Small intestine (tissue), 7 donors: Measurements from ENCODE around the gene UNC13B. TPM values are rescaled to one million over a fixed set of nuclear protein-coding genes. Genes with fewer than 3 reads are reported as not detected.

Experiments
- DNase-seq, 2 donors: peaks; one replicate each; pipeline versions ENCODE4 v3.0.0 to v3.0.0-alpha.2; 2013
- FAIRE-seq: peaks from 2 replicates; lab custom pipeline; 2012; peaks lifted over from hg19 to GRCh38; lab: Jason Lieb, UNC
- H3K27ac ChIP-seq, 3 donors: one replicate each; pipeline ENCODE4 v1.5.1; 2013; ENCODE audit warnings: low read length in 2 of 3, mild to moderate bottlenecking in 2 of 3, control low read depth in 1 of 3, inconsistent platforms in 1 of 3, low read depth in 1 of 3, moderate library complexity in 1 of 3
- H3K27me3 ChIP-seq, 3 donors: one replicate each; pipeline ENCODE4 v1.6.1; 2013; ENCODE audit warnings: low read length in 3 of 3, inconsistent platforms in 1 of 3; ENCODE audit not compliant: control insufficient read depth in 3 of 3, insufficient read depth in 3 of 3
- H3K36me3 ChIP-seq, 3 donors: one replicate each; pipeline ENCODE4 v1.6.1; 2013; ENCODE audit warnings: low read length in 3 of 3, inconsistent platforms in 1 of 3, low read depth in 1 of 3, mild to moderate bottlenecking in 1 of 3, moderate library complexity in 1 of 3; ENCODE audit not compliant: control insufficient read depth in 3 of 3, insufficient read depth in 2 of 3
- H3K4me1 ChIP-seq, 3 donors: one replicate each; pipeline ENCODE4 v1.6.1; 2013; ENCODE audit warnings: low read length in 2 of 3, inconsistent platforms in 1 of 3, low read depth in 1 of 3, mild to moderate bottlenecking in 1 of 3, moderate library complexity in 1 of 3; ENCODE audit not compliant: control insufficient read depth in 3 of 3, insufficient read depth in 2 of 3
- H3K4me3 ChIP-seq, 3 donors: one replicate each; pipeline ENCODE4 v1.5.1; 2013; ENCODE audit warnings: low read length in 3 of 3, control low read depth in 1 of 3, inconsistent platforms in 1 of 3, low read depth in 1 of 3, mild to moderate bottlenecking in 1 of 3, moderate library complexity in 1 of 3
- H3K9me3 ChIP-seq, 2 donors: one replicate each; pipeline ENCODE4 v1.6.1; 2013; ENCODE audit warnings: low read depth in 1 of 2, low read length in 1 of 2; ENCODE audit not compliant: control insufficient read depth in 2 of 2, insufficient read depth in 1 of 2
- WGBS, 3 donors: extraction: QIAGEN DNeasy Blood & Tissue Kit; methylation state at CpG; one replicate each; pipeline ENCODE4 v1.1.7; 2013; 5-methylcytosine and 5-hydroxymethylcytosine counted together
- polyA plus RNA-seq, 4 donors: library from polyadenylated mRNA; stranded (reverse) in 3 of 4; unstranded in 1 of 4; fragments of 200-250 nt in 3 of 4; fragments of 120-200 nt in 1 of 4; gene quantifications; one replicate each; pipeline versions ENCODE4 v1.2.1 to v1.2.3, GENCODE V29; 2013
- donor health status: healthy with polysubstance abuse.
- donor health status: control.
- donor health status: control.
- donor health status: Bipolar disorder and iron deficiency.
- donor health status: healthy.

The UNC13B gene
- polyA plus RNA-seq, 4 donors: 11.3 to 23.6 (median 14.4) TPM

- Histone ChIP-seq H3K27me3 (no peaks in the 10 kb centered on the region), H3K9me3 (peaks cover 0 to 62% of the 10 kb centered on the region in 2 donors), H3K4me3 (no peak overlapping the region), H3K4me1 (no peaks in the 10 kb centered on the region), H3K27ac (no peak overlapping the region), H3K36me3 (peaks cover 0 to 7% (median 0%) of the 10 kb centered on the region in 3 donors)
- DNase-seq: no peak
- WGBS, 3 donors: 95 to 100% (median 97%) methylated on average over 1 of the region's 1 CpG
- no peak for FAIRE-seq
Observed at GRCh38 chr9:35190203-35190602, 28.4 kb downstream of the UNC13B start.

- H3K9me3 ChIP-seq: peaks cover 0 to 57% of the 10 kb centered on the region in 2 donors
- no peak for DNase-seq
- no peak for FAIRE-seq
- H3K27ac ChIP-seq: no peak overlapping the region
- no peaks in the 10 kb centered on the region for H3K4me1 ChIP-seq
- H3K27me3 ChIP-seq: no peaks in the 10 kb centered on the region
- H3K36me3 ChIP-seq: peaks cover 0 to 7% (median 0%) of the 10 kb centered on the region in 3 donors
- no peak overlapping the region for H3K4me3 ChIP-seq
- WGBS, 3 donors: 94 to 98% (median 98%) methylated on average over 2 of the region's 2 CpGs
Observed at GRCh38 chr9:35191105-35191504, 29.3 kb downstream of the UNC13B start.

- Histone ChIP-seq H3K4me1 (no peaks in the 10 kb centered on the region), H3K27ac (no peak overlapping the region), H3K9me3 (peaks cover 0 to 78% of the 10 kb centered on the region in 2 donors), H3K27me3 (no peaks in the 10 kb centered on the region), H3K4me3 (no peak overlapping the region), H3K36me3 (peaks cover 0 to 8% (median 0%) of the 10 kb centered on the region in 3 donors)
- FAIRE-seq (no peak), DNase-seq (no peak)
- 93 to 97% (median 97%) methylated on average over 4 of the region's 4 CpGs for WGBS, 3 donors
Observed at GRCh38 chr9:35193762-35194161, 32.0 kb downstream of the UNC13B start.

- H3K9me3 ChIP-seq: peaks cover 0 to 72% of the 10 kb centered on the region in 2 donors
- DNase-seq (no peak), FAIRE-seq (no peak)
- H3K27me3 ChIP-seq: no peaks in the 10 kb centered on the region
- no peak overlapping the region for H3K4me3 ChIP-seq
- no peak overlapping the region for H3K27ac ChIP-seq
- H3K4me1 ChIP-seq: no peaks in the 10 kb centered on the region
- 74 to 88% (median 86%) methylated on average over 1 of the region's 1 CpG for WGBS, 3 donors
- H3K36me3 ChIP-seq: peaks cover 0 to 4% (median 0%) of the 10 kb centered on the region in 3 donors
Observed at GRCh38 chr9:35195683-35196082, 33.9 kb downstream of the UNC13B start.

GRCh38 chr9:35198191-35198590, 36.4 kb downstream of the UNC13B start:
- peaks cover 0 to 4% (median 0%) of the 10 kb centered on the region in 3 donors for H3K36me3 ChIP-seq
- DNase-seq: no peak
- no peaks in the 10 kb centered on the region for H3K4me1 ChIP-seq
- H3K27ac ChIP-seq: no peak overlapping the region
- no peak for FAIRE-seq
- H3K27me3 ChIP-seq: no peaks in the 10 kb centered on the region
- 79 to 93% (median 87%) methylated on average over 4 of the region's 4 CpGs for WGBS, 3 donors
- peaks cover 0 to 48% of the 10 kb centered on the region in 2 donors for H3K9me3 ChIP-seq
- no peak overlapping the region for H3K4me3 ChIP-seq

- H3K4me3 ChIP-seq: no peak overlapping the region
- no peak overlapping the region for H3K27ac ChIP-seq
- 80 to 91% (median 83%) methylated on average over 2 of the region's 2 CpGs for WGBS, 3 donors
- peaks cover 0 to 30% of the 10 kb centered on the region in 2 donors for H3K9me3 ChIP-seq
- no peak for FAIRE-seq
- H3K4me1 ChIP-seq: no peaks in the 10 kb centered on the region
- peak in 1 of 2 donors; percentile 26 for DNase-seq
- H3K36me3 ChIP-seq: peaks cover 0 to 7% (median 0%) of the 10 kb centered on the region in 3 donors
- no peaks in the 10 kb centered on the region for H3K27me3 ChIP-seq
Observed at GRCh38 chr9:35203528-35203927, 41.7 kb downstream of the UNC13B start.

GRCh38 chr9:35205340-35205739, 43.5 kb downstream of the UNC13B start:
- H3K27me3 ChIP-seq: no peaks in the 10 kb centered on the region
- no peak for FAIRE-seq

GRCh38 chr9:35211854-35212253, 50.0 kb downstream of the UNC13B start:
- WGBS, 3 donors: 95% methylated on average over 4 of the region's 4 CpGs
- DNase-seq: no peak
- H3K9me3 ChIP-seq: peaks cover 0 to 4% of the 10 kb centered on the region in 2 donors

More at GRCh38 chr9:35205340-35205739, 43.5 kb downstream of the UNC13B start:
- Histone ChIP-seq H3K4me3 (no peak overlapping the region), H3K4me1 (no peaks in the 10 kb centered on the region), H3K27ac (no peak overlapping the region), H3K36me3 (peaks cover 0 to 7% (median 0%) of the 10 kb centered on the region in 3 donors), H3K9me3 (peaks cover 0 to 26% of the 10 kb centered on the region in 2 donors)
- DNase-seq: no peak
- WGBS, 3 donors: 70 to 94% (median 72%) methylated on average over 1 of the region's 1 CpG

More at GRCh38 chr9:35211854-35212253, 50.0 kb downstream of the UNC13B start:
- Histone ChIP-seq H3K4me1 (no peaks in the 10 kb centered on the region), H3K27me3 (no peaks in the 10 kb centered on the region), H3K36me3 (no peaks in the 10 kb centered on the region), H3K27ac (no peak overlapping the region), H3K4me3 (no peak overlapping the region)
- no peak for FAIRE-seq
